A673 (cell line): Measurements from ENCODE around the gene MED12L. TPM values are rescaled to one million over a fixed set of nuclear protein-coding genes. Genes with fewer than 3 reads are reported as not detected.

Experiments used
- BruUV-seq: library from RNA; stranded (reverse); fragments of 400-500 nt; replicated peaks from 2 replicates; lab custom pipeline; 2021; lab: Mats Ljungman, UMichigan
- CTCF ChIA-PET: fragments of 300-600 bp; sonication (Branson Sonifier 250); formaldehyde crosslinking; loops from one replicate; lab custom pipeline; 2022; ENCODE audit warnings: antibody characterized with exemption; lab: Charles Lee
- POLR2A ChIA-PET: fragments of 300-600 bp; sonication (Branson Sonifier 250); formaldehyde crosslinking; loops from one replicate; lab custom pipeline; 2022; ENCODE audit warnings: antibody characterized with exemption; ENCODE audit not compliant: low non-redundant PET; lab: Charles Lee
- DNase-seq: peaks from one replicate; pipeline ENCODE4 v3.0.0-alpha.2; 2015; ENCODE audit warnings: low spot score
- H3K27ac ChIP-seq: fragments of 200-600 bp; sonication (generic); 2 replicates; pipeline ENCODE4 v1.5.1; 2016; ENCODE audit warnings: mixed run types, low read depth, mild to moderate bottlenecking, mixed read lengths, antibody characterized with exemption, low read length; ENCODE audit not compliant: poor library complexity, severe bottlenecking
- H3K27me3 ChIP-seq: fragments of 200-600 bp; sonication (generic); replicated peaks from 2 replicates; pipeline ENCODE4 v1.6.1; 2017; ENCODE audit warnings: mixed run types, low read depth, mild to moderate bottlenecking, mixed read lengths, antibody characterized with exemption, low read length; ENCODE audit not compliant: insufficient read depth, poor library complexity
- H3K36me3 ChIP-seq: fragments of 200-600 bp; sonication (generic); 2 replicates; pipeline ENCODE4 v1.6.1; 2016; ENCODE audit warnings: mixed run types, mild to moderate bottlenecking, mixed read lengths, antibody characterized with exemption, low read length; ENCODE audit not compliant: insufficient read depth, poor library complexity, severe bottlenecking
- H3K4me1 ChIP-seq: fragments of 200-600 bp; sonication (generic); 2 replicates; pipeline ENCODE4 v1.6.1; 2017; ENCODE audit warnings: mixed run types, mild to moderate bottlenecking, mixed read lengths, antibody characterized with exemption, low read length; ENCODE audit not compliant: insufficient read depth, poor library complexity, severe bottlenecking
- H3K4me3 ChIP-seq: fragments of 200-600 bp; sonication (generic); 2 replicates; pipeline ENCODE4 v1.5.1; 2016; ENCODE audit warnings: low read depth, mixed run types, mild to moderate bottlenecking, mixed read lengths, low read length; ENCODE audit not compliant: poor library complexity, severe bottlenecking
- H3K9me3 ChIP-seq: fragments of 200-600 bp; sonication (generic); 2 replicates; pipeline ENCODE4 v1.6.1; 2016; ENCODE audit warnings: mixed run types, low read depth, mild to moderate bottlenecking, mixed read lengths, antibody characterized with exemption, low read length; ENCODE audit not compliant: poor library complexity, severe bottlenecking
- CTCF ChIP-seq: fragments of 300-800, 200-600 bp; sonication (generic); conservative IDR thresholded peaks from 2 replicates; pipeline ENCODE4 v1.5.1; 2017; ENCODE audit warnings: low read depth, mild to moderate bottlenecking, antibody characterized with exemption, low read length, moderate library complexity, mixed read lengths
- EZH2 ChIP-seq: fragments of 200-600 bp; sonication (generic); IDR thresholded peaks from 2 replicates; pipeline ENCODE4 v1.6.1; 2017; ENCODE audit warnings: borderline replicate concordance, low read depth, mild to moderate bottlenecking, mixed read lengths, antibody characterized with exemption, low read length; ENCODE audit not compliant: poor library complexity, severe bottlenecking
- intact Hi-C: fragments of 100-400 bp; cut with micrococcal nuclease; formaldehyde crosslinking; loops from one replicate; pipeline ENCODE4 v1.10.0; 2022; ENCODE audit not compliant: unreplicated experiment
- total RNA-seq: library from RNA; stranded (reverse); gene quantifications from 2 replicates; pipeline ENCODE4 v1.2.3, GENCODE V29; 2021

Gene MED12L
- total RNA-seq, 1 experiment from 2014 or later = 0.71 TPM

GRCh38 chr3:151425627-151426340 lies 340.3 kb downstream of the MED12L start:
- peak overlapping the region; percentile 35 for H3K27ac ChIP-seq
- H3K4me3 ChIP-seq = no peak overlapping the region
- no peaks in the 10 kb centered on the region for H3K36me3 ChIP-seq
- ChIA-PET CTCF (interaction anchor here (0.6 to 1.4 kb wide), 5 partner anchors 14 to 499 kb away, joined by 3 to 8 read pairs (median 3); no protein-coding TSS in a partner anchor), POLR2A (interaction anchor here (0.6 kb wide), 1 partner anchor 872 kb away, joined by 3 read pairs; no protein-coding TSS in a partner anchor)
- H3K4me1 ChIP-seq = peaks cover 20% of the 10 kb centered on the region
- intact Hi-C loops = loop anchor here (1.0 to 10.0 kb wide), 3 partner anchors 201 to 492 kb away; no protein-coding TSS in a partner anchor
- DNase-seq = peak; percentile 90
- TF ChIP-seq CTCF (peak; percentile 80), EZH2 (no peak)
- BruUV-seq = no TSS peak
- no peaks in the 10 kb centered on the region for H3K27me3 ChIP-seq
- no peaks in the 10 kb centered on the region for H3K9me3 ChIP-seq

GRCh38 chr3:151426341-151426657 lies 340.8 kb downstream of the MED12L start:
- ChIA-PET CTCF (interaction anchor here (0.6 to 1.0 kb wide), 4 partner anchors 13 to 499 kb away, joined by 3 to 8 read pairs (median 4); no protein-coding TSS in a partner anchor), POLR2A (no interaction called here)
- no peak for TF ChIP-seq EZH2
- TF ChIP-seq CTCF = peak; percentile 47; the same call in 1 of the 2 replicates
- Histone ChIP-seq H3K9me3 (no peaks in the 10 kb centered on the region), H3K27me3 (no peaks in the 10 kb centered on the region), H3K36me3 (no peaks in the 10 kb centered on the region), H3K27ac (peak overlapping the region; percentile 35), H3K4me3 (no peak overlapping the region), H3K4me1 (peaks cover 20% of the 10 kb centered on the region)
- no TSS peak for BruUV-seq
- DNase-seq = no peak
- intact Hi-C loops = loop anchor here (1.0 to 10.0 kb wide), 3 partner anchors 201 to 491 kb away; no protein-coding TSS in a partner anchor

GRCh38 chr3:151428386-151428785 lies 342.9 kb downstream of the MED12L start:
- no peak overlapping the region for H3K4me3 ChIP-seq
- ChIA-PET CTCF (no interaction called here), POLR2A (no interaction called here)

More at GRCh38 chr3:151428386-151428785, 342.9 kb downstream of the MED12L start:
- peaks cover 20% of the 10 kb centered on the region for H3K4me1 ChIP-seq
- BruUV-seq = no TSS peak
- H3K27ac ChIP-seq = no peak overlapping the region
- H3K9me3 ChIP-seq = no peaks in the 10 kb centered on the region
- H3K36me3 ChIP-seq = no peaks in the 10 kb centered on the region
- peak; percentile 19 for DNase-seq
- no peaks in the 10 kb centered on the region for H3K27me3 ChIP-seq
- intact Hi-C loops = loop anchor here (5.0 to 10.0 kb wide), 2 partner anchors 204 to 489 kb away; no protein-coding TSS in a partner anchor
- TF ChIP-seq CTCF = no peak
- no peak for TF ChIP-seq EZH2
